ENCODE measurements around the gene FHL1. TPM values are rescaled to one million over a fixed set of nuclear protein-coding genes. Genes with fewer than 3 reads are reported as not detected.
A peak's percentile ranks its signal among the peaks of the same experiment; 100 is the strongest.

The FHL1 gene
- total and polyA plus RNA-seq, 2 of the 4 experiments (the other 2 are of a cell fraction): 69.4 to 72.9 TPM

GRCh38 chrX:136204571-136204970 is 57.2 kb downstream of the FHL1 start:
- H4K8ac ChIP-seq (ENCODE audit: low read depth in 2 of 2, low read length in 2 of 2): peak overlapping the region in 1 of 2 experiments; percentile 56; a peak in 3 of 4 replicates
- H3K23ac ChIP-seq (ENCODE audit: low read depth, low read length): no peak overlapping the region
- ATAC-seq (ENCODE audit: low read depth) (peak; percentile 31), DNase-seq (peak; percentile 57)
- H4K20me1 ChIP-seq (ENCODE audit: insufficient read depth, low read length): no peaks in the 10 kb centered on the region
- in situ Hi-C loops (cut with MboI; ENCODE audit: low sequenced_read_pairs): no loop called here
- H3K36me3 ChIP-seq (ENCODE audit: control insufficient read depth, insufficient read depth, low read length): peaks cover 22% of the 10 kb centered on the region; the same call in 1 of the 2 replicates
- TF ChIP-seq MXI1 (IDR thresholded peaks at IDR 0.05; ENCODE audit: borderline replicate concordance, low read depth, low read length) (no peak), ELK1 (IDR thresholded peaks at IDR 0.05; ENCODE audit: borderline replicate concordance, low read depth, low read length) (no peak), MAFK (IDR thresholded peaks at IDR 0.05; ENCODE audit: low read depth, low read length) (no peak), BHLHE40 (IDR thresholded peaks at IDR 0.05; ENCODE audit: low read depth, low read length) (no peak), CHD1 (IDR thresholded peaks at IDR 0.05; ENCODE audit: low read depth, low read length) (no peak), RFX5 (IDR thresholded peaks at IDR 0.05; ENCODE audit: low read depth, low read length) (no peak), MAZ (IDR thresholded peaks at IDR 0.05; ENCODE audit: borderline replicate concordance, low read depth, low read length) (no peak), RCOR1 (IDR thresholded peaks at IDR 0.05; ENCODE audit: insufficient replicate concordance, low read length) (no peak), SMC3 (IDR thresholded peaks at IDR 0.05; ENCODE audit: low read depth, low read length) (no peak), CEBPB (IDR thresholded peaks at IDR 0.05; ENCODE audit: low read depth, low read length) (no peak)
- ChIA-PET CTCF (interaction anchor here (1.0 to 2.2 kb wide), 2 partner anchors 176 to 825 kb away, joined by 4 to 6 read pairs; no protein-coding TSS in a partner anchor), POLR2A (ENCODE audit: unreplicated experiment) (no interaction called here)
- H3K27me3 ChIP-seq (ENCODE audit: control insufficient read depth, insufficient read depth, low read length): no peaks in the 10 kb centered on the region; the same call in 1 of the 2 replicates
- peak overlapping the region; percentile 44 for H2BK120ac ChIP-seq (ENCODE audit: low read depth, low read length)
- H3K18ac ChIP-seq (ENCODE audit: low read depth, low read length): peak overlapping the region; percentile 50; the same call in 1 of the 2 replicates
- H3K79me1 ChIP-seq (ENCODE audit: low read depth in 1 of 2, low read length in 2 of 2): 0 out of 4 replicates have a peak, but pooled peaks cover 0 to 7% of the 10 kb centered on the region in 2 experiments
- intact Hi-C loops (cut with micrococcal nuclease): no loop called here
- dilution Hi-C loops (cut with HindIII; ENCODE audit: low sequenced_read_pairs, unreplicated experiment): no loop called here
- H4K91ac ChIP-seq (ENCODE audit: insufficient read depth, low read depth, low read length): peak overlapping the region; percentile 31; the same call in 1 of the 2 replicates
- H3K27ac ChIP-seq (ENCODE audit: insufficient read depth, low read length): peak overlapping the region; percentile 40; the same call in 1 of the 2 replicates
- H3K9me1 ChIP-seq (ENCODE audit: insufficient read depth, low read length): no peaks in the 10 kb centered on the region; the same call in 1 of the 2 replicates
- peaks cover 11% of the 10 kb centered on the region for H3K4me1 ChIP-seq (ENCODE audit: control insufficient read depth, insufficient read depth, low read length)
- WGBS, 2 experiments (ENCODE audit: extremely low coverage in 2 of 2, insufficient read length in 1 of 2): no CpG with 5 or more reads among the region's 2 CpGs
- no peak overlapping the region for H3K9ac ChIP-seq (ENCODE audit: low read depth, low read length)
- H2AFZ ChIP-seq (replicated peaks; ENCODE audit: low read length, poor library complexity): no peak overlapping the region
- H2BK15ac ChIP-seq (ENCODE audit: low read depth, low read length): peak overlapping the region; percentile 33; the same call in 2 of the 3 replicates
- peak overlapping the region; percentile 21; the same call in 1 of the 2 replicates for H2AK5ac ChIP-seq (ENCODE audit: low read depth, low read length)
- no peak overlapping the region; the same call in 1 of the 2 replicates for H3K14ac ChIP-seq (replicated peaks; ENCODE audit: low read depth, low read length)
- no peak overlapping the region for H3K4me3 ChIP-seq (ENCODE audit: insufficient read depth, low read depth, low read length)
- H2BK20ac ChIP-seq (ENCODE audit: low read depth, low read length): no peak overlapping the region
- no peak overlapping the region for H3K4me2 ChIP-seq (ENCODE audit: low read depth, low read length)
- no peak overlapping the region for H2AK9ac ChIP-seq (replicated peaks; ENCODE audit: low read depth, low read length, poor library complexity)
- no peaks in the 10 kb centered on the region for H3K9me3 ChIP-seq (ENCODE audit: control insufficient read depth, insufficient read depth, low read length)
- H3K4ac ChIP-seq (ENCODE audit: low read depth, low read length): 0 out of 2 replicates have a peak overlapping the region, but pooled peaks have one; percentile 64
- no peak overlapping the region for H3K56ac ChIP-seq (ENCODE audit: extremely low read depth, insufficient read depth, low read length)
- H4K5ac ChIP-seq (ENCODE audit: low read depth, low read length): peak overlapping the region; percentile 78; the same call in 1 of the 2 replicates
- H2BK5ac ChIP-seq (ENCODE audit: low read depth, low read length, poor library complexity, severe bottlenecking): no peak overlapping the region
- no TSS peak for BruUV-seq (replicated peaks)
